Measurements from ENCODE around the gene PC.

The PC gene

DNA sequence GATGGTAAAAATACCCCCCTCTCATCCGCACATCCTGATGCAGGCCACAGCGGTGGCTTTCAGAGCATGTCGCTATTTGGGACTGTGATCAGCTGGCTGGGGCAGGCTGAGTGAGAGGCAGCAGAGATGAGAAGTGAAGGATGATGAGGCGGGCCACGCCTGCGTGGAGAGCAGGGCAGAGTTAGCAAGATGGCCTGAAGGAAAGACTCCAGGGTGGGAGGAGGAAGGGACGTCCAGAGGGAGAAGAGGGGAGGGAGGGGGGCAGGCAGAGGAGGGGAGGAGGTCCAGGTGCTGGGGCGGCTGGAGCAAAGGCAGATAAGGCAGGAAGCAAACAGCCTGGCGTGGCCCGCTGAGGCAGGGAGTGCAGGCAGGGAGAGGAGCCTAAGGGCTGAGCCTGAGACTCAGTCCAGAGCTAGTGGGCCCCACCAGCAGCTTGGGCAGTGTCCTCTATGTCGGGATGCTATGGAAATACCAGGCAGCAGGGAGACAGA, 72.2 kb downstream of the PC start:
- no peak for DNase-seq (ENCODE audit: low read depth in 1 of 2, low spot score in 1 of 2)

DNA sequence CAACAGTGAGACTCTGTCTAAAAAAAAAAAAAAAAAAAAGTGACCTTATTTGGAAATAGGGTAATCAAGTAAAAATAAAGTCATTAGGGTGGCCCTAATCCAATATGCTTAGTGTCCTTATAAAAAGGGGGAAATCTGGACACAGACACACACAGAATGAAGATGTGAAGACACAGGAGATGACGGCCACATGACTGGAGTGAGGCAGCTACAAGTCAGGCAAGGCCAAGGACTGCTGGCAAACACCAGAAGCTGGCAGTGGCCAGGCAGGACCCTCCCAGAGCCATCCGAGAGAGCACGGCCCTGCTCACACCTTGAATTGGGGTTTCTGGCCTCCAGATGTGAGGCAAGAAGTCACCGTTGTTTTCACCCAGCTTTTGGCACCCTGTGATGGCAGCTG, 72.7 kb downstream of the PC start:
- no peak for DNase-seq (ENCODE audit: low read depth in 1 of 2, low spot score in 1 of 2)

DNA sequence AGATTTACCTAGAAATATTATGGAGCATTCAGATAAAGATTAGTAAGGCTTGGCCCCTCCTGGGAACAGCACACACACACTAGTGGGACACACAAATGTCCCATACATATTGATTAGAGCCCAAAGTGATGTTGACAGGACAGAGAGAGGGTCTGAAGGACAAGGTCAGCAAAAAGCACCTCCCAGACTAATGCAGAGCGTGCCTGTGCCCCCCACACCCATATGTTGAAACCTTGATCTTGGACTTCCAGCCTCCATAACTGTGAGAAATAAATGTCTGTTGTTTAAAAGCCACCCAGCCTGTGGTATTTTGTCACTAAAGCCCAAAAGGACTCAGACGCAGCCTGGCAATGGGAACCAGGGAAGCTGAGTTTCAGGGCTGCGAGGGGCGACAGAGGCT, 73.7 kb downstream of the PC start:
- DNase-seq (ENCODE audit: low read depth in 1 of 2, low spot score in 1 of 2), result no peak

DNA sequence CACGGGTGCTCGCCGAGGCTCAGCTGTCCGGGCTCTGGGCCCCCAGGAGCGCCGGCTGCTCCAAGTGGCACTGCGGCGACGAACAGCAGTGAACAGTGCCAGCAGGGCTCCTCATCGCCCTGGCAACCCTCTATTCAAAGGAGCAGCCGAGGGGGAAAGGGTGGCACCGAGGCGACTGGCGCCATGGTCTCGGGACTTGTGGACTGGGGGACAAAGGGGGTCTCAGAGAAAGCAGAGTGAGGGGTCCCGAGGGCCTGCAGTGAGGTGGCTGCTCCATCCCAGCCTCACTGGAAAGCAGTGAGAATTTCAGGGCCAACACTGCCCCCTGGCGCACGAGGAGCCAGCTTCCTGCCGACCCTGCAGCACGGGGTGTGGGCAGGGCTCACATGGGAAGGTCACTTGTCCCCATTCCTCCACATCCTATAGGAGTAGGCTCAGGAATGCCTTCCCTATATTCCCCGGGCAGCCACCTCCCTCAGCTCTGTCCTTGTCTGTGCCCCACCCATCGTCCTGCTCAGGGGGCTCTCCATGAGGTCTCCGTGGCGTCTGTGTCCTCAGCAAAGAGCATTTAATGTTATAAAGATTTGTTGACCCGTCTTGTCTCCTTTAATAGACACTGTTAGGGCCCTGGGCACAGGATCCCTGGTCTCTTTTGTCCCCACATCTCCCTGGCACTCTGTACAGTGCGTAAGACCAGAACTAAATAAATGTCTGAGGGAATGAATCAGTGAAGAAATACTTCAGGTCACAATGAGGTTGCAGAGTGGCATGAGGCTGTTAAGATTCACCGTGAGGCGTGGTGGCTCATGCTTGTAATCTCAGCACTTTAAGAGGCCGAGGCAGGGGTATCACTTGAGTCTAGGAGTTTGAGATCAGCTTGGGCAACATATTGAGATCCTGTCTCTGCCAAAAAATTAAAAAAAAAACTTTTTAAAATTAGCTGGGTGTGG, 74.9 kb downstream of the PC start:
- peak; percentile 24 to 57 for DNase-seq (ENCODE audit: low read depth in 1 of 2, low spot score in 1 of 2)

DNA sequence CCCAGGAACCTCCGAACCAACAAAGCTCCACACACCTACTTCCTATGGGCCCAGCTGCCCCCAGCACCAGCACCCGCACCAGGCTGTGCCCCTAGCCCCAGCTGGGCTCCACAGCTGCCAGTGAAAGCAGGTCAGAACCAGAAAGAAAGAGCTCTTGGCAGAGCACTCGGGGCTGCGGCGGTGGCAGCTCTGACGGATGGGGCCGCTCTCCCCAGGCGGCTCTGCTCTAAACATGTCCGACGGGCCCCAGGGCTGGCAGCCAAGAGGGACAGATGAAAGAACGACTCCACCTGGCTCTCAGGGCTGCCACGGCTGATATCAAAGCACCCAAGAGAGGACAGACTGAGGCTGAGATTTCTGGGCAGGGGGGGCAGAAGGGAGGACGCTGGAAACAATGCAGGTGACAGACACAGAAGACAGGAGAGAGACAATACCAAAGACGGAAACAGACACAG, 75.6 kb downstream of the PC start:
- no peak for DNase-seq (ENCODE audit: low read depth in 1 of 2, low spot score in 1 of 2)

DNA sequence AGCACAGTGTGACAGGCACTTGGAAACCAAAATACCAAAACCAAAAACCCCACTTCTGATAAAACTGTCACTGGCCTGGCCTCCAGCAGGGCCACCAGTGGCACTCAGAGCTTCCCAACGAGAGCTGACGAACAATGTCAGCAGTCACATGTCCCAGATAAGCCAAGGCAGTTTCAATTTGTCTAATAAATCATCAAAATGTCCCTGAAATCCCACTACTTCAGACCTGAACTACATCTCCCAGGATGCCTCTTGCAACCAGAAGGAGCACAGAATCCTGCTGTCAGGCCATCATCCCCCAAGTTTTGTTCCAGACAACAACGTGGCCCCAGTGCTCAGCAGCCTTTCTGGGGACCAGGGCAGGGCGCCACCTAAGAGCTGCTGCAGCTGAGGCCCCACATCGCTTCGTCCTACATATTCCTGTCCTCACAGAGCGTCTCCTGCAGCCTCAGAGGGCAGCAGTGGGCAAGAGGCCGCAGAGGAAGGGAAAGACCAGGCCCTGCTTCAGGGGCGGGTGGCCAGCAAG, 76.2 kb downstream of the PC start:
- no peak for DNase-seq (ENCODE audit: low read depth in 1 of 2, low spot score in 1 of 2)

DNA sequence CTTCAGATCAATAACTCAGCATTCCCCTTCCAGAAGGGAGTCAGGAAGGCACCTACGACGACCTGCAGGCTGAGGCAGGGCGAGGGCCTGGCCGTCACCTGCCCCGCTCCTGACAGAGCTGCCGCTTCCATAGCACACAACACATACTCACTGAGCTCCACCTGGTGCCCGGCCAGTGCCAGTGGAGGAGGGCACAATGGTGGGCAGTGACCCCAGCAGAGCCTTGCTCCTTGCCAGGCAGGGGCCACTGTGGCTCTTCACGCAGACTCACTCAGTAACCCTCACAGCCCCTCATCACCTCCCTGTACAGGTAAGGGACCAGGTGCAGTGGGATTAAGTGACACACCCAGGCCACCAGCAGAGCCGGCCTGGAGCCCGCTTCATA, 76.7 kb downstream of the PC start:
- DNase-seq (ENCODE audit: low read depth in 1 of 2, low spot score in 1 of 2), result no peak

DNA sequence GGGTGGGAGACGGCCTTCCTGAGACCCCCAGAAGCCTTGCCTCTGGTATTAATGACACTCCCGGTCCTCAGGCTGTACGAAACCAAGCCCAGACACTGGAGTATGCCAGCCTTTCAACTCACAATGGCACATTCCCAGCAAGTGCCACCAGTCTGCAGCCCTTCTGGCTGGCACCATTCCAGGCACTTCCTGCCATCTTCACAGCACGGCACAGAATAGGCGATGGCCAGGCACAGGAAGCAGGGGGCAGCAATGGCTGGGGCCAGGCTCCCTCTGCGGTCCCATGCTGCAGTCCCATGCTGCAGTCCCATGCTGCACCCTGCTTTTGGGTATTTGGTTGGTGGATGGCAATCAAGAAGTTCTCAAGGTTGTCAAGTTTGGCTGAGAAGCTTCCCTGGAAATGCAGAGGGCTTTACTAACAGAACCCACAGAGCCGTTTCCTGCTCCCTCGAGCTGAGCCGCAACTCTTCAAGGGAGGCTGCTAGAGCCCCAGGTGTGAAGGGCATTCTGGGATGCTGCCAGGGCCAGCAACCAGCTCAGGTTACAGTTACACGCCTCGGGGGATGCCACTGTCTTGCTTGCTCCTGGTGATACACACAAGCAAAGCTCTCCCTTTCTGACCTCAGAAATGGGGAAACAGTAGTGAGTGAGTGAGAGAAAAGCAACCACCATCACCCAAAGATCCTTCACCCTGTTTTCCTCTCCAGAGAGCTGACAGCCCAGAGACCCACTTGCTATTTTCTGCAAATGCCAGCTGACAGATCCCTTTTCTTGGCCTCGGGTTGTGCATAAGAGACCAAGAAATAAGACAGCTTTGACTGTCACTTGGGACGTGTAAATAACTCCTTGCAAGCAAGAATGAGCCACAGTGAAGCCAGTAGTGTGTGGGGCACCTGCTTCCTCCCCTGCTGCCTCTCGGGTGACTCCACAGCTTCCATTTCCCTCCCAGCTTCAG, 77.4 kb downstream of the PC start:
- DNase-seq (ENCODE audit: low read depth in 1 of 2, low spot score in 1 of 2), result no peak

DNA sequence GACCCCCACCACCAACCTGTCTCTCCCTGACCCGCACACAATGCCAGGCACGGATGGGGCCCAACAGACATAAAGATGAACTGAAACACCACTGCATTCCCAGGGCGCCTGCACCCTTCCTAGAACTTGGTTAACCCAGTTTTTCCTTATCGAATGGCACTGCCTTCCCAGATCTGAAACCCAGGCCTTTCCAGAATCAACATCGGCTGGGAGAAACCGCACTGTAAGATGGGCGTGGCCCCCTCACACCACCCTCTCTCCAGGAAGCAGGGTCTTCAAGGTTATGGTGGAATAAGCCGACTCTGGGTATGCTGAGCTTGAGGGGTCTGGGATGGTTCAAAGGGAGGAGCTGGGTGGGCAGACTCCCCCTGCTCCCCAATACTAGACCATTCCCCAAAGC, 78.2 kb downstream of the PC start:
- no peak for DNase-seq (ENCODE audit: low read depth in 1 of 2, low spot score in 1 of 2)

DNA sequence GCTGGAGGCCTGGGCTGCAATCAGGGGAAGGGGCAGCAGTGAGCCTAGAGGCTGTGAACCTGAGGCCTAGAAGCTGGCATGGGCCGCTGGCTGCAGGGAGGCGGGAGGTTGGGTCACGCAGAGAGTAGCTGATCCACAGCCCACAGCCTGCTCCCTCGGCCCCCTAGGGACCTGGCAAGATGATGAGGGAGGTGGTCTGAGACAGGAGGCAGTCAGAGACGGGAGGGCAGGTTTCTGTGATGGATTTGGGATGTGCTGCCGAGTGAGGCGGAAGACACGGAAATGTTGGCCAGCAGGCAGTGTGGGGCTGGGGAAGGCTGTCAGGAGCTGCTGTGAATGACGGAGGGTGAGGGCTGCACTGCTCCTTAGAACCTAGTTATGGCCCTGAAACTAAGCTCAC, 78.6 kb downstream of the PC start:
- DNase-seq (ENCODE audit: low read depth in 1 of 2, low spot score in 1 of 2), result no peak

DNA sequence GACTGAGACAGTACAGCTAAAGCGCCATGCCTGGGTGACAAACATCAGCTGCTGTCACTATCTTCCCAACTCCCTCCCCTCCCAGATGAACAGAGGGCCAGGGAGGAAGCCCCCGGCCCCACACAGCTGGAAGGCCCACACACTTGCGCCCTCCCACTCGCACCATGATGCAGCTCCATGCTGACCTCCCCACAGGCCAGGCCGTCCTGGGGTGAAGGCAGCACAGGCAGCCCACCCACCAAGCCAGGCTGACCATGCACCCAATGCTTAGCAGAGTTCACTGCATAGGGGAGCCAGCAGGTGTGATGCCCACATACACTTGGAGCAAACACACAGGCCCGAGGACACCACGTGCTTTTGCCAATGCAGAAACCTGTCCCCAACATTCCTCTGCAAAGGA, 79.2 kb downstream of the PC start:
- DNase-seq (ENCODE audit: low read depth in 1 of 2, low spot score in 1 of 2), result no peak

DNA sequence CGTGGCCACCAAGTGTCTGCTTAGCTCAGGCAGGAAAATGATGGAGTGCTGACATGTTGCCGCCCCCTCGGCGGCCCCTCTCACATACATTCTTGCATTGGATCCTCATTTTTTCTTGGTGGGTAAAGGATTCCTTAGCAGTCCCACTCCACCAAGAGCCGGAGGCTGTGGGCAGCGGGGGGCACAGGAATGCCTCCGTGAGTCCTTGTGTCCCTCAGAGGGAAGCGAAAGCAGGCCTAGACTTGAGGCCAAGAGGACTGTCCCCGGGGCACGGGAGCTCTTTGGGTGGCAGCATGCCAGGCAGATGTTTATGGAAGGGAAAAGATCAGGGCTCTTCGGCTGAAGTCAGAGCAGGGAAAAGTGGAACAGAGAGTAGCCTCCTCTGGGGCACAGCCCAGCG, 79.7 kb downstream of the PC start:
- no peak for DNase-seq (ENCODE audit: low read depth in 1 of 2, low spot score in 1 of 2)

DNA sequence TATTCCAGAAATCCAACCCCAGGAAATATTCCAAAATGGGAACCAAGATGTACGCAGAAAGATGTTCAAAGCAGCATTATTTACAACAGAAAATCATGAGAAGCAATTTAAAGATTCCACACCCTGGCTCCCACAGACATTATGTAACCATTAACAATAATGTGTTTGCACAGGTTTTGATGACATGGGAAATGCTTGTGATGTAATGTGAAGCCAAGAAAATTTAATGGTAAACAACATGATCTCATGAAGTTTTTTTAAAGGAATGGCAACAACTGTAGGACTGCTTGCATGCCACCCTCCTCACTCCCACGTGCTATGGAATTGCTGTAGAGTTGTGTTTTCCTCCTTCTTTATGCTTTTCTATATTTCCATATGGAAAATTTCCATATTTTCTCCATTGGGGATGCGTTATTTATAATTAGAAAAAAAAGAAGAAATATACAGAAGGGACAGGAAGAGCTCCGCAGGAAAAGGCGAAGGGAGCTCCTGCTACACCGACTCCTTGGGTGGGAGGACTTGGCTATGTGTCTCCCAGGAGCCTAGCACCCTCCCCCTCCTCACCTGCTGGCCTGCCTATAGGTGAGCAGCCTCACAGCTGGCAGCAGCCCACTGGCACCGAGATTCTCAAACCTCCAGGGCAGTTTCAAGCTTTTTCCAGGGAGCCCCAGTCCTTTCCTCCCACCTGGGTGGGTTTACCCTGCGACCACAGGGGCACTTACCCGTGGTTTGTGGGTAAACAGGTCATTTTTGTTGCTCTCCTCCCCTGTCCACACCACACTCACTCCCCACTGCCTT, 80.4 kb downstream of the PC start:
- DNase-seq (ENCODE audit: low read depth in 1 of 2, low spot score in 1 of 2), result no peak

DNA sequence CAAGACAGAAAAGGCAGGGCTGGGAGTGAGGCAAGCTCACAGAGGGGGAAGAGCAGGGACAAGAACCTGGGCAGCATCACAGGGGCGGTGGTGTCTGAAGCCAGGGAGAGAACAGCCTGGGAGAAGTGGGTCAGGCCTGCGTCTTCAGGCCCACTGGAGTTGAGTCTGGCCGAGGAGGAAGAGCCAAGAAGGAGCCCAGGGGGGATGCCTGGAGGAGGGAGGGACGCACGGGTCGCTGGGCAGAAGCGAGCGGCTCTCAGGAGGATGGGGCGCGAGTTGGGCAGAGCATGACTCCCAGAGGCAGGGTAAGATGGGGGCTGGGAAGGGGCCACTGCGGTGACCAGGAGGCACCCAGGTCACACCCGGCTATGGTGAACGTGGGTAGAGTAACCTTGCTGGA, 82.8 kb downstream of the PC start:
- no peak for DNase-seq (ENCODE audit: low read depth in 1 of 2, low spot score in 1 of 2)

DNA sequence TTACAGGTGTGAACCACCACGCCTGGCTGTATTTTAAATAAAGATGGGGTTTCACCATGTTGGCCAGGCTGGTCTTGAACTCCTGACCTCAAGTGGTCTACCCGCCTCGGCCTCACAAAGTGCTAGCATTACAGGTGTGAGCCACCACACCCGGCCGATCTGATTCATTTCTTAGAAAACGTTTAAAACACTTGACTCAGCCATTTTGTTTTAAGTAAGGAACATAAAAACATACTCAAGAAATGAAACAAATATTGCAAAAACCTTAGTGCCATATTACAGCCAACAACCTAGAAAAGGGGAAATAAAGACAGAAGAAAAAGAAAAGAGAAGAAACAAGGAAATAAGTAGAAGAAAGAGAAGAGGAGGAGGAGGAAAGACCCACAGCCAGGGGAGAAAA, 84.0 kb downstream of the PC start:
- no peak for DNase-seq (ENCODE audit: low read depth in 1 of 2, low spot score in 1 of 2)

DNA sequence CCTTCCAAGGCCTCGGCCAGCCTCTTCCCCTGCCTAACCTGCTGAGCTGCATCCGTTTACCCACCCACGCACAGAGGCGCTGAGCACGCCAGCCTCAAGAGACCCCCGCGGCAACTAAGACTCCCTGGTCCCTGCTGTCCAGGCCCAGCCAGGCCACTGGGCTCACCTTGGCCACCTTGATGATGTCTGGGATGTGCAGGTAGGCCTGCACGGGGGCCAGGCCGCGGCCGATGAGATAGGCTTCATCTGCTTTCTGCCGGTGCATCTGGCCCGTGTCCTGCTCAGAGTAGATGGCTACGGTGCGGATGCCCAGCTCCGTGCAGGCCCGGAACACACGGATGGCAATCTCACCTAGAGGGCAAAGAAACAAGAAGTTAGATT, 86.7 kb downstream of the PC start:
- DNase-seq (ENCODE audit: low read depth in 1 of 2, low spot score in 1 of 2), result no peak

DNA sequence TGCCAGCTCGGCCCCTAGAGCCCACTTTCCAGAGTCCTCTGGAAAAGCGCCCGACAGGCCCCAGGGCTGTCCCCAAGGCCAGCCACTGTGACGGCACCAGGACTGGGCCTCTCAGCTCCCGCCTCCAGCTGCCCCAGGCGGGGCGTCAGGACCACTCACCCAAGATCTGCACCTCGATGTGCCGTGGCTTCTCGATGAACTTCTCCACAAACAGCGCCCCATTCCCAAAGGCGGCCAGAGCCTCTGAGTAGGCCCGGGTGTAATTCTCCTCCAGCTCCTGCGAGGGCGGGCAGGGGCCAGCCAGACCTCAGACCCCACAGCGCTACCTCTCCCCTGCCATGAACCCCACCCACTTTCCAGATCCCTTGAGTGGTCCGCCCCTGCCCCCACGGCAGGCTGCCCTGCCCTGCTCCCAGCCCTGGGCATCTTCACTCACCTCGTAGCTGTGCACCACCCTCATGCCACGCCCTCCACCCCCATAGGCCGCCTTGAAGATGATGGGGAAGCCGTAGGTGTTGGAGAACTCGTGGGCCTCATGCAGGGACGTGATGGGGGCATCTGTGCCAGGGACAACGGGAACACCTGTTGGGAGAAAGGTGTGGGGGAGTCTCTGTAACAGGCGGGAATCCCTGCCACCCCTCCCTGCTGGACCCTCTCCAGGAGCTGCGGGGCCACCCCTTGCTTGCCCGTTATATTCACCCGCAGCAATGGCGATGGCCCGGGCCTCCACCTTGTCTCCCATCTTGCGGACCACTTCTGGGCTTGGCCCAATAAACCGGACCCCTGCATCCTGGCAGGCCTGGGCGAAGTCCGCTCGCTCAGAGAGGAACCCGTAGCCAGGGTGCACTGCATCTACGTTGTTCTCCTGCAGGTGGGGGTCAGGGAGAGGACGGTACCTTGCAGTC, 87.3 kb downstream of the PC start:
- DNase-seq (ENCODE audit: low read depth in 1 of 2, low spot score in 1 of 2), result no peak

DNA sequence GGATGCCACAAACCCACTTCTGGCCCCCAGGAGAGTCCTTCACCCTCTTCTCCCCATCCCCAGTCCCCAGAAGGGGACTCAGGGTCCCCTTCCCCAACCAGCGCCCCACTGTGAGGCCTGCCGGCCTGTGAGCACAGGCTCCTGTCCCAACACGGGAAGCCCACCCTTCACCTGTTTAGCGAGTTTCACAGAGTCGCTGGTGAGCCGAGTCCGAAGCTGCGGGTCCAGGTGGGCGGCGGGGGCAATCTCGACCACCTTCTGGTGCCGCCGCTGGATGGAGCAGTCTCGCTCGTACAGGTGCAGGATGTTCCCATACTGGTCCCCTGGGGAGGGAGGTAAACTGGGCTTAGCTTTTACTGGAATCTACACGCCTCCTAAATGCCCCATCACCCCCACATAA, 88.1 kb downstream of the PC start:
- no peak for DNase-seq (ENCODE audit: low read depth in 1 of 2, low spot score in 1 of 2)

DNA sequence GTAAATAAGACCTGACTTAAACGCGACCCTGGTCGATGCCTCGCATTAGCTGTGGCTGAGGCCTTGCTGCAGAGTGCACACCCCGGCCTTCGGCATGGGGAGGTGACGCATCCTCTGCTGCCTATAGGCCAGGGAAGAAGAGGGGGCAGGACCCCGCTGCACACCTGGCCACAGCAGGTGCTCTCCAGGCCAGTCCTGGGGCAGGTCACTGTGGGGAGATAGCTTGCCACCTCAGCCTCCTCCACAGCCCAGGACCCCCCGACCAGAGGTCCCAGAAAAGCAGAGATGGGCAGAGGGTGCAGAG, 88.7 kb downstream of the PC start:
- no peak for DNase-seq (ENCODE audit: low read depth in 1 of 2, low spot score in 1 of 2)
